Osteoblast (primary cell): ENCODE measurements around the gene RAD51B. TPM values are rescaled to one million over a fixed set of nuclear protein-coding genes. Genes with fewer than 3 reads are reported as not detected.

Source experiments
- DNase-seq: peaks from one replicate; pipeline ENCODE4 v3.0.0; 2011; ENCODE audit warnings: low spot score, mixed read lengths; ENCODE audit not compliant: insufficient read length; ENCODE audit errors: missing footprints
- H2AFZ ChIP-seq: 2 replicates; pipeline ENCODE4 v1.6.0; 2011; ENCODE audit warnings: mild to moderate bottlenecking, low read length
- H3K27ac ChIP-seq: 2 replicates; pipeline ENCODE4 v1.5.1; 2011; ENCODE audit warnings: mild to moderate bottlenecking, low read depth, low read length, moderate library complexity
- H3K27me3 ChIP-seq: 2 replicates; pipeline ENCODE4 v1.6.0; 2012; ENCODE audit warnings: mild to moderate bottlenecking, control low read depth, inconsistent platforms, low read length, moderate library complexity; ENCODE audit not compliant: insufficient read depth
- H3K36me3 ChIP-seq: 2 replicates; pipeline ENCODE4 v1.5.1; 2011; ENCODE audit warnings: mild to moderate bottlenecking, low read length, control low read depth, moderate library complexity; ENCODE audit not compliant: insufficient read depth
- H3K4me1 ChIP-seq: 2 replicates; pipeline ENCODE4 v1.5.1; 2011; ENCODE audit warnings: mild to moderate bottlenecking, low read length, control low read depth, moderate library complexity; ENCODE audit not compliant: insufficient read depth
- H3K4me2 ChIP-seq: 2 replicates; pipeline ENCODE4 v1.6.0; 2011; ENCODE audit warnings: mild to moderate bottlenecking, low read length; ENCODE audit not compliant: insufficient read depth
- H3K4me3 ChIP-seq: fragments of 200-600 bp; sonication (generic); 3 replicates; pipeline ENCODE4 v1.5.1; 2012; ENCODE audit warnings: mild to moderate bottlenecking, low read length, inconsistent platforms; ENCODE audit not compliant: insufficient read depth
- H3K79me2 ChIP-seq: 2 replicates; pipeline ENCODE4 v1.6.0; 2012; ENCODE audit warnings: mild to moderate bottlenecking, low read length, control low read depth, inconsistent platforms; ENCODE audit not compliant: insufficient read depth
- H3K9me3 ChIP-seq: 2 replicates; pipeline ENCODE4 v1.5.1; 2011; ENCODE audit warnings: low read depth, low read length, control low read depth
- H4K20me1 ChIP-seq: 2 replicates; pipeline ENCODE4 v1.6.0; 2012; ENCODE audit warnings: mild to moderate bottlenecking, low read length, control low read depth; ENCODE audit not compliant: insufficient read depth
- CTCF ChIP-seq: IDR thresholded peaks from 2 replicates; pipeline ENCODE4 v1.5.1; 2011; ENCODE audit warnings: mild to moderate bottlenecking, low read depth, low read length, moderate library complexity; ENCODE audit errors: extremely low read depth
- total RNA-seq: library from RNA; depleted of rRNA; stranded (reverse); fragments of >200 nt; gene quantifications from 2 replicates; pipeline ENCODE4 v1.2.3, GENCODE V29; 2012

Gene RAD51B
- total RNA-seq, 1 donor, result 13.8 TPM

- no peaks in the 10 kb centered on the region for H3K36me3 ChIP-seq
- no peak for TF ChIP-seq CTCF
- no peaks in the 10 kb centered on the region for H3K79me2 ChIP-seq
- H3K4me1 ChIP-seq, result no peaks in the 10 kb centered on the region
- H2AFZ ChIP-seq, result no peak overlapping the region
- no peak overlapping the region for H3K4me2 ChIP-seq
- no peaks in the 10 kb centered on the region for H4K20me1 ChIP-seq
- no peak for DNase-seq
- H3K27me3 ChIP-seq, result no peaks in the 10 kb centered on the region
- H3K9me3 ChIP-seq, result no peaks in the 10 kb centered on the region
- no peak overlapping the region for H3K4me3 ChIP-seq
- H3K27ac ChIP-seq, result no peak overlapping the region
Measured at GRCh38 chr14:68655021-68655831, 835.6 kb downstream of the RAD51B start.

DNA sequence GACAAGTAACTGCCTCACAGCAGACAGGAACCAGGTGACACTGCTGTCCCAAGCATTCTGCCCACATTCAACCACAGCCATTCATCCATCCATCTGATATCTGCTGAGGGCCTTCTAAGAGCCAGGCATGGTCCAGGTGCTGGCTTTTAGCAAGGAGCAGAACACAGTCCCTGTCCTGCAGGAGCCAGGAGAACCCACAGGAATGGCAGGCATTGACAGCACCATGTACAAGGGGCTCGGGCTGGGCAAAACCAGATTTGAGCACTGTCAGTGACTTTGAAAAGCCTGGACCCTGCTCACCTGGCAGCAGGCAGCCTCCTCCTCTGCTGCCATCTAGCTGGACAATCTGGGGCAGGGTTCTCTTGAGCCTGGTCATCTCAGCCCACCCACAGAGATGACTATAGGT is 836.3 kb downstream of the RAD51B start:
- H3K27me3 ChIP-seq, result no peaks in the 10 kb centered on the region
- no peak overlapping the region for H2AFZ ChIP-seq
- H3K4me1 ChIP-seq, result no peaks in the 10 kb centered on the region
- no peak overlapping the region for H3K27ac ChIP-seq
- DNase-seq, result no peak
- no peaks in the 10 kb centered on the region for H4K20me1 ChIP-seq
- H3K9me3 ChIP-seq, result no peaks in the 10 kb centered on the region
- peak; percentile 6 for TF ChIP-seq CTCF
- H3K4me3 ChIP-seq, result no peak overlapping the region
- no peak overlapping the region for H3K4me2 ChIP-seq
- no peaks in the 10 kb centered on the region for H3K79me2 ChIP-seq
- H3K36me3 ChIP-seq, result no peaks in the 10 kb centered on the region

GRCh38 chr14:68656452-68656851 is 836.9 kb downstream of the RAD51B start:
- no peaks in the 10 kb centered on the region for H3K27me3 ChIP-seq
- no peak overlapping the region for H3K4me2 ChIP-seq
- H3K4me3 ChIP-seq, result no peak overlapping the region
- H3K9me3 ChIP-seq, result no peaks in the 10 kb centered on the region
- no peak overlapping the region for H2AFZ ChIP-seq
- no peaks in the 10 kb centered on the region for H3K4me1 ChIP-seq
- DNase-seq, result no peak
- H3K36me3 ChIP-seq, result no peaks in the 10 kb centered on the region
- no peaks in the 10 kb centered on the region for H3K79me2 ChIP-seq
- no peak for TF ChIP-seq CTCF
- H3K27ac ChIP-seq, result no peak overlapping the region
- no peaks in the 10 kb centered on the region for H4K20me1 ChIP-seq

- Histone ChIP-seq H2AFZ (no peak overlapping the region), H4K20me1 (no peaks in the 10 kb centered on the region), H3K4me3 (no peak overlapping the region), H3K27me3 (no peaks in the 10 kb centered on the region), H3K36me3 (no peaks in the 10 kb centered on the region), H3K79me2 (no peaks in the 10 kb centered on the region), H3K4me1 (no peaks in the 10 kb centered on the region), H3K9me3 (no peaks in the 10 kb centered on the region), H3K4me2 (no peak overlapping the region), H3K27ac (no peak overlapping the region)
- DNase-seq, result no peak
- TF ChIP-seq CTCF, result no peak
Measured at GRCh38 chr14:68657300-68658028, 837.9 kb downstream of the RAD51B start.
